NCI-H345 treated with DMSO at 0.1 percent for 48 hours (cell line): ENCODE results near the gene SOX6.
A peak's percentile ranks its signal among the peaks of the same experiment; 100 is the strongest.

Experiments used
- DNase-seq: peaks from one replicate; lab custom pipeline; 2025; ENCODE audit not compliant: unreplicated experiment; lab: John Stamatoyannopoulos, UW

Gene SOX6

DNA sequence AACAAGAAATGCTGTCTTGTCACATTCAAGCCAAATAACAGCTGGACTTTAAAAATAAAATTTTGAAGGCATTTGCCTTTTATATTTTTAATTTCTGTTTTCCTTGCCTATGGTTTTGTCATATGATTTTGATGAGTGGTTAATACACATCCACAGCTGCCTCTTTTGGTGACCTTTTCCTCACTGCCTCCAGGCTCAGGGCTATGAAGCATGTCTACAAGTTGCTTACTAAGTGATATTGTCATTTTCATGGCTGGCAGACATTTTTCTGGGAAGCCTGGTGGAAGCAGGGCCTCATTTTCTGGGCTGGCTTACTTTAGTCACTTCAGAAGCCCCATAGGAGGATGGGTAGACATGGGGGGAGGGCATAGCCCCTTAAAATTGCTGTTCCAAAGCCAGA, 344.9 kb downstream of the SOX6 start:
- no peak for DNase-seq

DNA sequence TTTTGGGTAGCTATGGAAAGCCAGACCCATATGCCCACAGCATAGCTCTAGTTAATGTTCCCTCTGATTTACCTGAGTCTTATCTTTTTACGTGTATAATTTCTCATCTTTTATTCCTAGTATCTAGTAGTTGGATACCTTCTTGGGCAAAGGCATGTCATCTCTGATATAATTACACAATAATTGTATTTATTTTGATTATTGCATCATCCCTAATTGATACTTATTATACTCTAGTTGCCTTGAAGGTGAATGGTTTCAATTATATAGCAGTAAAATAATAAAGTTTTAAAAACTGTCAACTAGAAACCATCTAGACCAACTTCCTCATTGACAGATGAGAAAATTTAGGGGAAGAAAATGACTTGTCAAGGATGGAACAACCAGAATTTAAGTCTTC, 347.3 kb downstream of the SOX6 start:
- DNase-seq: no peak

DNA sequence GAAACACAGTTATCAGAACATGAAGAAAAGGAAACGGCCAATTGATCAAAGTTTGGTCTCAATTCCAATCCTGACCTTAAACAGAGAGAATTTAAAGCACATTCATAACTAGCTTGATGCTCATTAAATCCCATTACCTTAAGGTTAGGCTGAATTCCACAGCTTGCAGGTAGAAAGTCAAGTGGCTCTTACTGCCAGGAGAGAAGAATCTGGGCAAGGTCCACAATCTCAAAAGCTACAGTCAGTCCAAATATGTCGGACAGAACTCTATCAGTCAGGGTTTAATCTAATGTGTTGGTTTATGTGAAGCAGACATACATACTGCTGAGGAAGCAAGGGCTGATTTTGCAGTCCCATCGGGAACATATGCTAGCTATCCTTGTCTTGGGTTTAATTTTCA, 348.8 kb downstream of the SOX6 start:
- no peak for DNase-seq

DNA sequence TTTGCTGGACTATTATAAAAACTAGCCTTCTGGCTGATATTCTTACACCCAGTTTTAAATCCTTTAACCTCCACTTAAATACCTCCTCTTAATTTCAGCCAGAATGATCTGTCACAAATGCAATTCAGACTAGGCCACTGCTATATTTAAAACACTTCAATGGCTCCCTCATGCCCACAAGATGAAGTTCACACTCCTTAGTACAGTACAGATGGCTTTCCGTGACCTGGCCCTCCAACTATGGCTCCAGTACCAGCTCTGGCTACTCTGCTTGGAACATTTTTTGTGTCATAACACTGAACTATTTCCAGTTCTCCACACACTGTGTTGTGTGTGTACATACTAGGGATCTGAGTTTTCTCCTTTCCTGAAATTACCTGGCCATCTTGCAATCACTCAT, 353.4 kb downstream of the SOX6 start:
- DNase-seq: no peak

DNA sequence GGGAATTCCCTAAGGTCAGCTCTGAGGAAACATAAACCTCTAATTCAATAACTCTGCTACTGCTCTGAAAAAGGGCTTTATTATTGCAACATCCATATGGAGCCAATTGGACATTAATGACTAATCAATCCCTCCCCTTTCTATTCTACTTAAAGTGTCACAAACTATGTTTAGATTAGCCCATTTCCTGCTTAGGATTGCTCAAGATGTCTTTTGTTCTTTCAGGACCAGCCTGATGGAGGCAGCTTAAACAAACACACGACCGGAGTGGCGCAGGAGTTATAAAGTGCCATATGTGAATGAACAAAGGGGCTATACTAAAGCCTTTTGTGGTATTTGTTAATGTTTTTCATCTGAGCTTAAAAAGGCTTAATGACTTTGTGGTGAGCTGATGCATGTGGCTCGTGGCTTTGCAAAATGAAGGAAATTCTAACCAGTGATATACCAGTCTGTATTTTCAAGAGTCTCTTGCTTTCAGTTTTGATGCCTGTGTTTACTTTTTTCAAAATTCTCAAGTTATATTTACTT, 354.4 kb downstream of the SOX6 start:
- peak; percentile 89 for DNase-seq

DNA sequence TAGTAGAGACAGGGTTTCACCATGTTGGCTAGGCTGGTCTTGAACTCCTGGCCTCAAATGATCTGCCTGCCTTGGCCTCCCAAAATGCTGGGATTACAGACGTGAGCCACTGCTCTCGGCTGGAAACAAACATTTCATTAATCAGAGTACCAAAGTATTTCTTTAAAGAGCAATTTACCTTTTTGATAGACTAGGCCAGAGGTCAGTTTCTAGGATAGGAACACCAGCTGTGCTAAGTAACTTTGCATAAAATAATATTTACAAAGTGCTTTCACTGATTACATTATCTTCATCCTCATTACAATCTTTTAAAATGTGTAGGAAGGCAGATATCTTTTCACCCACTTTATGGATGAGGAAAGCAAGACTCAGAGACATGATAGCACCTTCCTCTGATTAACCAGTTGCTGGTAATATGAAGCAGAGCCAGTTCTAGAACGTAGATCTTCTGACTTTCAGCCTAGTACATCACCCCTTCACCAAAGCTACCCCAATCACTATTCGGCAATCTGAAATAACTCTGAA, 355.2 kb downstream of the SOX6 start:
- DNase-seq: no peak

DNA sequence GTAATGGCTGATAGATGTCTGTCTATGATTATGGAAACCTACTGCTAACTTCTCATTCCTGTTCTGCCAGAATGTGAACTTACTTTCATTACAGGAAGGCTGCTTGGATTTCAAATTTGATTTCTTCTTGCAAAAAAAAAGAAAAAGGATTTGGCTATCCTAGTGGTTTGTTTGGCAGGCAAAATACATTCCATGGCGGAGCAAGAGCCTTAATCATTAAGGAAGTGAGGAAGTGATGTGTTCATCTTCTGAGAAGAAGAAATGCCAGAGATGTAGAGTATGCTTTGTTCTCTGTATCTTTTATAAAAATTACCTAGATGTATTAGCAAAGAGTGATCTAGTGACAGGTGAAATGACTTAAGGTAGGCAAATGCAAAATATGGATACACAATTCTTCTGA, 356.3 kb downstream of the SOX6 start:
- no peak for DNase-seq

DNA sequence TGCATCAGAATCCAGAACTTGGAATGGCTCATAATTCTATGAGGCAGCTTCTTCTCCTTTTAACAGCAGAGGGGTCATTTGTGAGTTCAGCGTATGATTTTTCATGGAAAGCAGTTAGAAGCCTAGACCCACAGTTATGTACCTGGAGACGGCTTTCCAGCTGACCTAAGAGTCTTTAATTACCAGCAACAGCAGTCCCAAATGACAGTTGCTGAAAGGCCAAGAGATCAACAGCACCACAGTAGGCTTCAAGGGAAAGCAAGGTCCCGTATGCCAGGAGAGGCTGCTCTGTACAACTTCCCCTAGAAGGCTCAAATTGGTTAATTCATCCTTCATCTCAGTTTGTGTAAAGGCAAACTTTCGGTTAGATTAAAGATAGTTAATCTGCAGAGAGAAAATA, 363.0 kb downstream of the SOX6 start:
- no peak for DNase-seq

DNA sequence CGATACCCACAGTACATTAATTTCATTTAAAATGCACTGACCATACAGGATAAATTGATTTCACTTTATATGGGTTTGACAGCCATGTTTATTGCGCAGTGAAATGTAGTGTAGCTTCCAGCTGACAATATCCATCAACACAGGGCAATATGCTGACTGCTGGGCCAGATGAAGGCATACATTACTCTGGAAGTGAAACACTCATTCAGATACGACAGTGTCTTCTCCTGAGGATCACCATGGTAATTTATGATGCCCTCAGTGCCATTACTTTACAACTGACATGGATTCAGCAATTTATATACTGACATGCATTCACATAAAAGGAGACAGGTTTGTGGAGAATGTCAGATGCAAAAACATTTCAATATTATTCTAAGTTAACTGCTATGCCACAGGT, 365.1 kb downstream of the SOX6 start:
- DNase-seq: no peak

DNA sequence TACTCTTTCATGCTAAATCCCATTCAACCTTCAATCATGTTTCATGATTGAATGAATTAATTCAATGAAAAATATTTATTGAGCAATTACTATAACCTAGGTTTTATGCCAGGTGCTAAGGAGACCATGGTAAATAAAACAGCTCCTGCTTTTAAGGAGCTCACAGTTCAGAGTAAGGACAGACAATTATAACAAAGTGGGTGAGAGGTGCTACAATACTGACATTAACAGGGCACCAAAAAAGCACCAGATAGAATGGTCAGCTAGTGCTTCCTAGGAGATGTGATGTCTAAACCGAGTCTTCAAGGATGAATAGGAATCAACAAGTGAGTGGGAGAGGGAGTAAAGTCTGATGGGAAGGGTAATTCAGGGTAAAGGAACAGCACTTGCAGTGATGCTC, 366.7 kb downstream of the SOX6 start:
- DNase-seq: no peak

DNA sequence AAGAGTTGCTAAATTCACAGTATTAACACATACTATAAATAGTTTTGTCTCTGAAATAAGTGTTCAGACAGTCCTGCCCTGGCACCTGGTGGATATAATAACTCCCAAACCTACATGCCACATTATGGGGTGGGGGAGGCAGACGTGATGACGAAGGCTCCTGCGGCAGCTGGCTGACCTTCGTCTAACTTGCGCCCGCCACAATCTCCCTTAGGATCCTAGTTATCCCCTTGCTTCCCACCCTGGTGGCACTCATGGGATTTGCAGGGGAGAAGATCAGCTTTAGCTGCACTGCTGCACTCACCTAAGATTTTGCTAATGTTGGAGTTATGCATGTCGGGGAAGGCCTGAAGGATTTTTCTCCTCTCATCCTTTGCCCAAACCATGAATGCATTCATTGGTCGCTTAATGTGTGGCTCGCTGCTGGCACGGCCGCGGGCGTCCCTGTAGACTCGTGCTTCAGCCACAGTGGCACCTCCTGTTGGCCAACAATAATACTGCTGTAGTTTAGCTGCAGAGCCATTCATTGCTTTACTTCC, 367.6 kb downstream of the SOX6 start:
- DNase-seq: no peak

DNA sequence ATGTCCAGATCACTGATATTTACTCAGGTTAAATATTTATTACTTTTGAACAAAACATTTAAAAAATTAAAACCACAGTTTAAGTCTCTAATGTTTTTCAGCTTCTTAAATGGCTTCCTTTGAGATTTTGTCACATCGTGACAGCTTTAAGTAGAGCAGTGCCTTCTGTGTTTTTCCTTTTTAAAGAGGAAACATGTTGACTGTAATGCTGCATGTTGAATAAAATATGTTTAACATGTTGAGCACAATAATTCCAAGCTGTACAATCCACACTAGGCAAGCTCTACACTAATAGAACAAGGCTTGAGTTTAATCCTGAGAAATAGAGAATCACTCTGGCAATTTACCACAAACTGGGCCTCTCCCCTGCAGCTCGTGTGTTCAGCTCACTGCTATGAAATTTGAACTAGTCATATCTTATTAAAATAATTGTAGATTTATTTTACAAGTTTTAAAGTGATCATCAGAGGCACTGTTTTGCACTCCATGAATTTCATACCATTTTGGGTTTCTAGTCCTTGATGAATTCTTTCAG, 368.3 kb downstream of the SOX6 start:
- DNase-seq: no peak

DNA sequence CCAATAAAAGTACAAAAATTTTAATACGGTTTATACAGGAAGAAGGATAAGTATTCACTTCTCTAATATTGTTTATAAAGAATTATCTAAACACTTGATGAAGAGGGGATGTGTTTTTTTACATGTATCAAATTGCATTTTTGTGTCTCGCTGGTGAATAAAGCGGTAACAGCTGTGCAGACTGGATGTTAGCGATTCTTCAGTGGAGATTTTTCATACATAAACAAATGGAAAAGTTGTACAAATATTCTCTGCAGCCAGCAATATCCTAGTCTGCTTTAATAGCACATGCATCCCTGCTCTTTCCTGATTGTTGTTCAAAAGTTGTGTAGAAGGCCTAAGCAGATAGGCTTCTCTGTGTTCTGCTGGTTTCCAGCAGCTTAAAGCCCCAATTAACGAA, 369.3 kb downstream of the SOX6 start:
- DNase-seq: no peak

DNA sequence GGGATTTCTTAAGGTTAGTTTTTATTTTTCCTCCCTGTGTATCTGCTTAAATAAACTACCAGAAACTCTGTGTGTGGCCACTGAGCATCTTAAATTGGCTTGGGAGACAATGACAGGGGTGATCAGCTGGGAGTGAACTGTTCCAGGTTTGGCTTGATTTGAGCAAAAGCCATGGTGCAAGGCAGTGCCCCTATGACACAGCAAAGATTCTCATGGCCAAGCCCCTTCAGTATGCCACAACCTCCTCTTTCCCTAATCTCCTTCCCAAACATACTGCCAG, 370.5 kb downstream of the SOX6 start:
- no peak for DNase-seq

DNA sequence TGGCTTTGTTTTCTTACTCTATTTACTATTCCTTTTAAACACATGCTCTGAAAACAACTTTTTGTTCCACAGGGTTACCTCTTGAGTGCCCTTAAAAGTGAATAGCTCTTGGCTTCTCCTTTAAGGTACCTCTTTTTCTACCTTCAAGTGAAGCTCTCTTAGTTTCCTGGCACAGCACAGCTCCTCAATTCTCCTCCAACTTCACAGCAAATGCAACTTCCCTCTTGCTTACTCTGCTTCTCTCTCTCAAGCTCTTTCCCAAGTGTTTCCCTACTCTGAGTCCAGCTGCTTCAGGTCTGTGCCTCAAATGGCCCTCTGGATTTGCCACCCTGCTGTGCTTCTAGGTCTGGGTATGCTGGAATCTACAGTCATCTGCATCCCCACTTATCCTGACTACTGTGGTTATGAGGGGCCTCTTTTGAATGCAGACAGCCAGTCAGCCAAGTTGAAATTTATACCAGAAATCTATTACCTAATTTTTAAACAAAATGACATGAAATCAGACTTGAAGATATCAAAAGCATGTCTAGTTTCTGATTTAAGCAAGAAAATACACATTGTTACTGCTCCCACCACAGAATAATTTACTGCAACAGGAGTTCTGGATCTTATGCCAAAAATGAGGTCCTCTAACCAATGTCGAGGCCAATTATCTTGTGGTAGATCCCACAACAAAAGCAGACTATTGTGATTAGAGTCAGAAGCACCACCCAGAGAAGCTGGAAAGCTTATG, 371.1 kb downstream of the SOX6 start:
- no peak for DNase-seq

DNA sequence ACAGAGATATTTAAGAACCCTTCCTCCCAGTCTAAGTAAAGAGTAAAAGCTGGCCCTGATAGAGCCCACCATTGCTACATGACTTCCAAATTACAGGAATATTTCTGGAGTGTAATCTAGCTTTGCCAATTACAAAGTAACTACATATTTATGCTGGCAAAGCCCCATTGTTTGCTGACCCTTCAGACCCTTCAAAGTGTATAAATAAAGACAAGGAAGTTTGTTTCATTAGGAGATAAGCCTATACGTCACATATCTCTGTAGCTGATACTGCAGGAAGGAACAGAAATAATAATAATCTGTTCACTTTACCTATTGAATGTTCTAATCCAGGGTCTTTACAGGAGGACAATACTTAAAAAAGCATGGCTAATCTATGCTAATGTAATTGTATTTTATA, 375.1 kb downstream of the SOX6 start:
- DNase-seq: no peak

DNA sequence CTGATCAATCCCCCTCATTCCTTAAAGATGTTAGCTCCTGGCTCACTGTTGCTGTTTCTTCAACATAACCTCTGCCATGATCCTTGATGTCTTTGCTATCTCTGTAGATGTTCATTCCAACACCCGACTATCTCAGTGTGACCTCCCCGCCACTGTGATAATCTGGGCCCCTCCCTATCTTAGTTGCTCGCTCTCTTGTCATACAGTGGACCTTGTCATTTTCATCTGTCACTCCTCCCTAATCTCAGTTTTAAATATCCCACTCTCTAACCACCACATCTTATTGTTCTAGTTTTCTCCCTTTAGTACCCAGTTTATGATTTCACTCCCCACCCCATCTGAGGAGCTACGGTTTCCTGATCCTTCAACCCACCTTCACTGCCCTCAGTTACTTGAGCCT, 379.2 kb downstream of the SOX6 start:
- no peak for DNase-seq

DNA sequence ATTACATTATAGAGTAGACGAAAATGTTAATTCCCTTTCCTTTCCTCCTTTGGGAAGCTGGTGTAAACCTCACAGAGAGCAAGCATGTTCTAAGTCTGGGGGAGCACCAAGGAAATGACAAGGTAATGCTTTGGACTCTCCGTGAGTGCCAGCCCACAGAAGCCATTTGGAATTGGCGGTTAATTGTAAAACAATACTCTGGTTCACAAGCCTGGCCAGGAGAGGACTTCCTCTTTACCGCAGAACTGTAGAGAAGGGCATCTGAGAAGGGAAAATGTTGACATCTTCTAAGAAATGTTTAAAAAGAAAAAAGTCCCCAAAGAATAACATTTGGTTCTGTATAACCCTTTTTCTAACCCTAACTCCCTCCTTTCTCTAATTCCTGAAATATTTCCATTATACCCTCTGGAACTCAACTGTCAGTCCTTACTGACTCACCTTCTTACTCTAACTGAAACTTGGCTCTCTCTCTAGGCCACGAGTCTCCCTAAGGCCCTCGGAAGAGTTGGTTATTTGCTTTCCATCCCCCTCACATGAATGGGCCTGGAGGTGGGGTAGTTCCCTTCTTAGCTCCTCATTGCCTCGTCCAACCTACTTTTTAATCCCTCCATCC, 379.8 kb downstream of the SOX6 start:
- DNase-seq: no peak

DNA sequence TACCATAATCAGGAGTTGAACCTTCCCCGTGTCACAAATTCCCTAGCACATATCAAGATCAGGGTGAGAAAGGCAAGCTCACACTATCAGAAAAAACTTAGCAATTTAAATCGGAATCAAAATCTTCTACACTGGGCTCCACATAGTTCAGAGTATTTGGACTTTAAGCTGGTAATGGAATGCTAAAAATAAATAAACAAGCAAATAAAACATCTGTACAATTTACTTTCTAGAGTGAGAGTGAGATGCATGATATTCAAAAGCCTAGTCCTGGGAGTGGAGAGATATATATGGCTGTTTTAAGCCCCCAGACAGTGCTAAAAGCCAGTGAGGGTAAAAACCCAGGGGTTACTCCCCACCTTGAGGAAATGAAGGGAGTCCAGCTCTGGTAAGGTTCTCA, 380.6 kb downstream of the SOX6 start:
- no peak for DNase-seq

DNA sequence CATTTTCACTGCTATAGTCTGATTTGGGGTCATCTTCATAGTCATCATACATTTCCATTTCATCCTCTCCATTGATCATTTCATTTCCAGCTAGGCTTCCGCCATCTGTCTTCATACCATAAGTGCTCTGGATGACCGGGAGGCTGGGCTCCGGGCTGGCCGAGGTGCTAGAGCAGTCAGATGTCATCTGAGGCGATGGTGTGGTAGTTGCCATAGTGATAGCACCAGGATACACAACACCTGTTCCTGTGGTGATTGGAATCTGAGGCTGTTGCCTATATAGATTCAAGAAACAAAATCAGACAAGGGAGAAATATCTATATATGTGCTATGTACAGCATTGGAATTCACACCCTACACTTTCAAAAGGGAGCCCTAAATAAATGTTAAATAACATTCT, 383.5 kb downstream of the SOX6 start:
- no peak for DNase-seq

DNA sequence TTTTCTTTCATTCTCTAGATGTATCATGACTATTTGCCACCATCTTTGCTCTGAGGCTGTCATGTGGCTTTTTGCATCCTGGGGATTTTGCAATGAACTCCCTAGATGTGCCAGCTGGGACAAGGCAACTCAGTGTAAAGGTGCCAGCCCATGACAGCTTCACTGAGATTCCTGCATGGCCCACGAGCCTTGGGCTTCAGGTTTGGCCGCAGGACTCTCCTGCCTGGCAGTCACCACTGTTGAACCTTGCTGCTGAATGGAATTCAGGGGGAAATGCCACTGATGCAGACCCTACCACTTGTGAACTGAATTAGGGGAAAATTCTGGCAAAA, 385.2 kb downstream of the SOX6 start:
- DNase-seq: no peak

DNA sequence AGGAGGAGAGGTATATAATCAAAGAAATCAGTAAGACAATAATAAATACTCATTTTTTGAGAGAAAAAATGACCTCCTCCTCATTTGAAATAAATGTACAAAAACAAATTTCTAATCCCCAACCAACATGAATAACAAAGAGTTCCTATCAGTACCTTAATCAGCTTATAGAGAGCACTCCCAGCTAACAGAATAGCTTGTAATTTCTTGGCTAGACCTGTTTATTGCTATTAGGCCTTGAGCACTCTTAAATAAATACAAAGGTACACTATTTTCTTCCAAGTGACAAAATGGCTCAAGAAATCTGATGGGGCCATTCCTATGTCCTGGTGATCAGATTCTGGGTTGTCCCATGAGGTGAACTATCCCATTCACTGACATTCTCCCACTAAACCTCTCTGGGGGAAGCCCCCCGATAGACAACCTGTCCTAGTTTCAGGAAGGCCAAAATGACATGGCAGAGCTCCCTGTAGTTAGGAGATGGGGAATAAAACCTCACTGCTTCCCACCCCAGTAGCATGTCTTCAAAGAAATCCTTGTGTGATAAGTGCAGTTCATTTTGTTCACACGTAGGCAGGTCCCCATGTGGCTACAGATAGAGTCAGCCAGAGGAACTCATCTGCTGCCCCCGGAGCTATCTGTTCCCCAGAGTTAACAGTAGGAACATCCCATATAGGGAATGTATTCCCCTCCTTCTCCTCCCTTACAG, 385.7 kb downstream of the SOX6 start:
- no peak for DNase-seq
